Stimulated activated CD4-positive, alpha-beta T cell treated with anti-CD3 and anti-CD28 coated beads, TNF-alpha, amount 100 ng/mL, for 1 hour (primary cell): Measurements from ENCODE around the gene GPR52.
"Not testable (repeated sequence)": the region's sequence is repeated elsewhere in the genome, so short reads cannot be mapped to it uniquely, and the experiment has no call there.

Experiments used
- DNase-seq, 3 donors: peaks; one replicate each; pipeline ENCODE4 v3.0.0-alpha.2; 2020; ENCODE audit warnings: low read depth in 3 of 3, low spot score in 1 of 3

GPR52 gene, protein sequence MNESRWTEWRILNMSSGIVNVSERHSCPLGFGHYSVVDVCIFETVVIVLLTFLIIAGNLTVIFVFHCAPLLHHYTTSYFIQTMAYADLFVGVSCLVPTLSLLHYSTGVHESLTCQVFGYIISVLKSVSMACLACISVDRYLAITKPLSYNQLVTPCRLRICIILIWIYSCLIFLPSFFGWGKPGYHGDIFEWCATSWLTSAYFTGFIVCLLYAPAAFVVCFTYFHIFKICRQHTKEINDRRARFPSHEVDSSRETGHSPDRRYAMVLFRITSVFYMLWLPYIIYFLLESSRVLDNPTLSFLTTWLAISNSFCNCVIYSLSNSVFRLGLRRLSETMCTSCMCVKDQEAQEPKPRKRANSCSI

GRCh38 chr1:174447866-174448530, at the start of gene GPR52:
TSS of gene GPR52 (plus strand) at chr1:174447964. CDS start at chr1:174448112, 148 bp downstream.
- no peak for DNase-seq

- no peak for DNase-seq
These were observed 49.5 kb upstream of the GPR52 start for GRCh38 chr1:174398246-174398645.

DNA sequence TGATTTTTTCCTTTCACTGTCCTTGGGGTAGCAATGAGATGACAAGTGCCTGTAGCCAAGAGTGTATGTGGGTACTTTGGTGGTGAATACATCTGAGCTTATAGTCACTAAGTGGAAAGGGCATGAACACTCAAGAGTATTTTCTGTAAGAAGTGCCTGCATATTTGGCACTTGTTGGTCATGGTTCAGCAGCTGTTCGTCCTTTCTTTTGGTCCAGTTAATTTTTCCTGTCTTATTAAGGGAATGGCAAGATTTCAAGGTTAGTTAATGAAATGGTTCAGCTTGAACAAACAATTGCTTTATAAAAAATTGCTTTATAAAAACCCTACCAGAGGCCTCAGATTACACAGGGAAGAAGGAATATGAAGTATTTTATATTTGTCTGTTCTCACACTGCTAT, 48.6 kb upstream of the GPR52 start:
- DNase-seq: no peak

DNA sequence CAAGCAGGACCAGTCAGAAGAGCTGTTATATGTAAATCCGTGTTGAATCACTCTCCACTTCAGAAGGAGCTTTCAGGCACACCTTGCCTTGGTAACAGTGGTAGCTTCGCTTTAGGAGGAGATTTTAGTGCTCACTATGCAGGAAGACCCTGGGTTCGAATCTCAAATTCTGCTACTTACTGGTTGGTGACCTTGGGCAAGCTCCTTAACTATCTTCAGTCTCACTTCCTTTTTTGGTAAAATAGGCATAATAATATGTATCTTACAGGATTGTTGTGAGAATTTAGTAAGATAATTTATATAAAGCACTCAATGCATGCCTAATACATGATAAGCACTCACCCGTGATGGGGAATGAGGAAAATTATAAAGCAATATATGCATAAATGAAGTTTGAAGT, 46.7 kb upstream of the GPR52 start:
- no peak for DNase-seq

- no peak for DNase-seq
These were observed 42.5 kb upstream of the GPR52 start for GRCh38 chr1:174405219-174405618.

DNA sequence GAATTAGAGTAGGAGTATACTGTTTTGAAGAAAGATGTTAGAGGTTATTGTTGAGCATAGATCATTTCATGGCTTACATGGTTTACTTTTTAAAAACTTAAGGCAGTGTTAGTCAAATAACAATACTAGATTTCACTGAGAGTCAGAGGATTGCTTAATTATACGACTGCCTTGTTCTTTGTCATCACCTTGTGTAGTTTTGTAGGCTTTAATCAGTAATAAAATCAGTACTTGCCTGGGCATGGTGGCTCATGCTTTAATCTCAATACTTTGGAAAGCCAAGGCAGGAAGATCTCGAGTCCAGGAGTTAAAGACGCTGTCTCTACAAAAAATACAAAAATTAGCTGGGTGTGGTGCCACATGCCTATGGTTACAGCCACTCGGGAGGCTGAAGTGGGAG, 41.3 kb upstream of the GPR52 start:
- DNase-seq: no peak

- DNase-seq: no peak
These were observed 40.1 kb upstream of the GPR52 start for GRCh38 chr1:174407665-174408064.

DNA sequence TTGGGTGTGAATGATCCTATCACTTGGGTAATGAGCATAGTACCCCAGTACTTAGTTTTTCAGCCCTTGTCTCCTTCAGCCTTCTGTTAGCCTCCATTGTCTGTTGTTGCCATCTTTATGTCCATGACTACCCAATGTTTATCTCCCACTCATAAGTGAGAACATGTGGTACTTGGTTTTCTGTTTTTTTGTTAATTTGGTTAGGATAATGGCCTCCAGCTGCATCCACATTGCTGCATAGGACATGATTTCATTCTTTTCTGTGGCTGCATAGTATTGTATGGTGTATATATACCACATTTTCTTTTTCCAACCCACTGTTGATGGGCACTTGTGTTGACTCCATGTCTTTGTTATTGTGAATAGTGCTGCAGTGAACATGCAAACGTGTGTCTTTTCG, 39.6 kb upstream of the GPR52 start:
- DNase-seq: no peak

- not testable (repeated sequence) for DNase-seq
These were observed 38.0 kb upstream of the GPR52 start for GRCh38 chr1:174409801-174410200.

DNA sequence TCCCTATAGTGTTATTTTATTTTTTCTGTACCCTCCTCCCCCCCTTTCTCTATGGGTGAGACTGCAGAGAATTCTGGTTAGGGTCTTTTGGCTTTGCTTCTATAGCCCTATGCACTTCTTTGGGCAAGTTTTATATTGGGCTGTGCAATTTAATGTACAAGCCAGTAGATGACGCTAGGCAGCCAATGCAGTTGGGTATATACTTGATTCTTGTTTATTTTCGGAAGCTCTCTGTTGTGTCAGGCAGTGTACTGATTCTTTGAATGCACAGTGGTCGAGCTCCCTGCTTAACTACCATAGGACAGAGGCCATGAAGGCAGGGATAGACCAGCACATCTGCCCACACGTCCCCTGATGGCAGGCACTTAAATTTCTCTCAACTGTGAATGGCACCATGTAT, 34.1 kb upstream of the GPR52 start:
- no peak for DNase-seq

DNA sequence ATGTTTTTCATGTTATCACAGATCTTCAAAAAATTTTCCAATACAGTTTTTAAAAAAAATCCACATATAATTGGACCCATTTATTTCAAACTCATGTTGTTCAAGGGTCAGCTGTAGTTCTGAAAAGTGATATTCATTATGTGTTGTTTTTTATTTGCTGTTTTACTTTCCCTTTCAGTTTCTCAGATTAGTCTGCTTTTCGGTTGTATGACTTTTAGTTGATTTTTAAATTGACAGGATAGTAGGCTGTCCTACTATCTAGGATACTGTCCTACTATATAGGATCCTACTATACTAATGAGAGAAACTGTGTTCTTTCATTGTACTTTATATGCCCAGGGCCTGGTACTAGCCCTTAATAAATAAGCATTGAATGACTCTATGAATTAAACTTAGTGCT, 33.6 kb upstream of the GPR52 start:
- no peak for DNase-seq

DNA sequence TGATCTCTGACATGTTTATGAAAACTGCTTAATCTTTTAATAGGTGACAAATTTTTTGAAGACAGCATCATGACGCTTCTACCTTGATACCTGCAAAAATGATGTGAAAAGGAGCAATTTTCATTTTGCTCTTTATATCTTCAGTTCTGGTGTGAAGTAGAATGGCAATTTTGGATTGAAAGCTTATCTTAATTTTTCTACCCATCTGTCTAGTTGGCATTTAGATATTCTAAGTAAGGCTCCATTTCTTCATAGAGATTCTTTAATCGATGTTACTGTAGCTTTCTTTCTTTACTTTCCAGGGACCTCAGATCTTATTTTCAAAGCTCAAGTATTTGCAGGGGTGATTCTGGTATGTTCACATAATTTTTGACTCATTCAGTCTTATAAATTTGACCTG, 32.3 kb upstream of the GPR52 start:
- no peak for DNase-seq

- DNase-seq: no peak
These were observed 29.8 kb upstream of the GPR52 start for GRCh38 chr1:174417921-174418320.

- DNase-seq: no peak
These were observed 22.6 kb upstream of the GPR52 start for GRCh38 chr1:174425121-174425520.

DNA sequence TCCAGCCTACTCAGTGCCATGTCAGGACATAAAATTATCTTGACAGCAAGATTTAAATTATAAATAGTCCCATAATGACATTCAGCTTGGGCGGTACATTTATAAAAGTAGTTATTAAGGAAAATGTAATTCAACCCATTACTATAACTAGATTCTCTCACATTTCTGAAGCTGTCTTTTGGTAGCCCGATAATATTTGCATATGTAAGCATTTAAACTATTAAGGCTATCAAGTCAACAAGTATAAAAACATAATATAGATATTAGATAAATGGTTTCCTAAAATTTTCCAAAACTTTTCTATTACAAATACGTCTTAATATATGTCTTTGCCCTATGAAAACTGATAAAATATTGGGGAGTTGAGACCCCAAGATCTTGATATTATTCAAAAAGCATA, 21.6 kb upstream of the GPR52 start:
- no peak for DNase-seq

GRCh38 chr1:174428033-174428432, 19.7 kb upstream of the GPR52 start:
- DNase-seq: no peak

DNA sequence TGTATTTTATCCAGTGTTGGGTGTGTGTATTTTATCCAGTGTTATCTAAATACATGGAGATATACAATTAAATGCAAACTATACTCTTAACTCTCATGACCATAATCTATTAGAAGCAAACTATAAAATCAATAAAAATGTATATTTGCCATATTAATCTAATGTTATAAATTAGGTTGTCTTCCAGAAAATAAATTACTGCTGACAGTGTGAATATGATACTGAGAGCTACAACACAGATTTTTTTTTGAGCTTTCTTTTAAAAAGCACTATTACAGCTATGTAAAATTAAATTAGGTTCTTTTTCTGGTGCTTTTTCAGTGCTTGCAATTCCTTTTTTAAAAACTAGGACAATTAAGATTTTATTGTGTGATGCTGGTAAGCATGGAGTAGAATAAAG, 19.0 kb upstream of the GPR52 start:
- DNase-seq: no peak

DNA sequence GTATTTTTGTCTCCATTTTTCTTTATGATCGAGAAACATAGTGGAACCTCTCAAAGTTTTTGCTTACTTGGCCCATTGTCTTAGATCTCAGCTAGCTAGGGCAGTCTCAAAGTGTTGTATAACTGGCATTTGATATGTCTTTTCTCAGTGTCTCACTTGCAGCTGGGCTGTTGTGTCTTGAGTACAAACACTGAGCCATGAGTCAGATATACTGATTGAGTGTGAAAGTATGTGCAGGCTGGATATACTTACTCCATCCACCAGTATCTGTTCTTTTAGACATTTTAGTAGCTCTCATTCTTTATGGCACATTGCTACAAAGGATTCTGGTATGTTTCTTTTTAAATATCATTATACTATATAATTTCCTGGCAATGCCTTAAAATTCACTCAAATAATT, 14.3 kb upstream of the GPR52 start:
- DNase-seq: no peak

DNA sequence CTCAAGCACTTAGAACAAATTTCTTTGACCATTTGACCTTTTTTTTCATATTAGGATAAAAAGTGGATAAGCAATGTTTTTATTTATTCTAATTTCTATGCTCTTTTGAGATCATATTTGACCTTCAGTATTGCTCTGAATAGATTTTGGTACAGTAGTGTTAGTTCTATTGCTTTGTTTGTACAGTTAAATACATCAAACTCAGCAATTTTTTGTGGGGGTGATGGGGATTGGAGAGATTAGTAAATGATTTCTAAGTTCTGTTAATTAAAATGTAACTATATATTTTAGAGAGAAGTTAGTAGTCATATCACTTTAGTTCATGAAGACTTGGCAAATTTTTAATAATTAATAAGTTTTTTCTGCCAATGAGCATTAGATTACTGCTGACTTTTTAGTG, 2.4 kb upstream of the GPR52 start:
- no peak for DNase-seq

DNA sequence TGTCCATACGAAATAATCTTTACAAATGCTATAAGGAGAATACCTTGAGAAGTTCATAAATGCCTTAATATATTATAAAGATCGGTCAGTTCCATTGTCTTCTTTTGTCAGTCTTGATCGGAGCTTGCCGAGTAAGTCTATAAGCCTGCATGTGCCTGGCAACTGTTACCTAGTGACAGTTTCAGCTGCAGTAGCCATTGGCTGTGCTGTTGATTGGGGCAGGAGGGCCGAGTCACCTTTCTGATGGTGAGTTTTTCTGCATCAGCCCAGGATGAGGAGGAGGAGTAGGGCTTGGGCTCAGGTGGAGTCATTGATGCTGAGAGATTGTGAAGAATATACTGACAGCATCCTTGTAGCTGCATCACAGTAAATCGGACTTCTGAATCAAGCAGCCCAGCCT, 1.9 kb upstream of the GPR52 start:
- no peak for DNase-seq

DNA sequence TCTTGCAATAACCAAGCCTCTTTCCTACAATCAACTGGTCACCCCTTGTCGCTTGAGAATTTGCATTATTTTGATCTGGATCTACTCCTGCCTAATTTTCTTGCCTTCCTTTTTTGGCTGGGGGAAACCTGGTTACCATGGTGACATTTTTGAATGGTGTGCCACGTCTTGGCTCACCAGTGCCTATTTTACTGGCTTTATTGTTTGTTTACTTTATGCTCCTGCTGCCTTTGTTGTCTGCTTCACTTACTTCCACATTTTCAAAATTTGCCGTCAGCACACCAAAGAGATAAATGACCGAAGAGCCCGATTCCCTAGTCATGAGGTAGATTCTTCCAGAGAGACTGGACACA, 743 bp downstream of the GPR52 start:
- no peak for DNase-seq

DNA sequence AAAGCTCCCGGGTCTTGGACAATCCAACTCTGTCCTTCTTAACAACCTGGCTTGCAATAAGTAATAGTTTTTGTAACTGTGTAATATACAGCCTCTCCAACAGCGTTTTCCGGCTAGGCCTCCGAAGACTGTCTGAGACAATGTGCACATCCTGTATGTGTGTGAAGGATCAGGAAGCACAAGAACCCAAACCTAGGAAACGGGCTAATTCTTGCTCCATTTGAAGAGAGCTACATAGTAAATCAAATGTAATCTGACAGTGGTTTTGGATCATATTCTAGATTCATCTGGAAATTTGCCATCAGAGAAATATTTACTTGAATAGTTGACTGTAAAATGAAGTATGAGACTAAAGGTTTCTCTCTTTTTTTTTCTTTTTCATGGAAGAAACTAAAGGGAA, 1.2 kb downstream of the GPR52 start:
- DNase-seq: no peak

DNA sequence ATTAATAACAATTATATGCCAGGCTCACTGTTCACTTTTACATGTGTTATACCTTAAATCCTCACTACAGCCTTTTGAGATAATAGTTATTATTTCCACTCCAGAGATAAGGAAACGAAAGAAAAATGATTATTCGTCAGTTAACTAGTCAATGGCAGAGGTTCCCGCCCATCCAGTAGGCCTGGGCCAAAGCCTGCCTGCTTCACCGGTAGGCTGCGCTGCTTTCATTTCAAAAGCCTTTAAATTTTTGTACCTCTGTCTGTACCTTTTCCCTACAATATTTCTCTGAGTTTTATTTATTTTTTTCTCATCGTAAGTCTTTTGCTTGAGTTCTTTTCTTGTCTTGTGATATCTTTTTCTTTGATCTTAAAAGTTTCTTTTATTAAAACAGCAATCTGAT, 3.6 kb downstream of the GPR52 start:
- no peak for DNase-seq
